Prostate gland (tissue), 2 donors: ENCODE results near the gene GLDC.

Source experiments
- POLR2AphosphoS5 ChIP-seq: sonication (generic); formaldehyde crosslinking; IDR thresholded peaks from one replicate; pipeline ENCODE4 v1.6.1; 2017; ENCODE audit warnings: antibody characterized with exemption
- TF ChIP-seq, protein P1 (sequence below), 4 experiments: fragments of 200-600 bp in 2 of 4; fragments of 450-650 bp in 2 of 4; sonication (generic) in 2 of 4; IDR thresholded peaks; 1 replicate in 3 of 4; 2 replicates in 1 of 4; pipeline ENCODE4 v1.5.1; 2016 to 2019; ENCODE audit warnings: antibody characterized with exemption in 4 of 4, mild to moderate bottlenecking in 2 of 4, moderate library complexity in 2 of 4

DNA sequence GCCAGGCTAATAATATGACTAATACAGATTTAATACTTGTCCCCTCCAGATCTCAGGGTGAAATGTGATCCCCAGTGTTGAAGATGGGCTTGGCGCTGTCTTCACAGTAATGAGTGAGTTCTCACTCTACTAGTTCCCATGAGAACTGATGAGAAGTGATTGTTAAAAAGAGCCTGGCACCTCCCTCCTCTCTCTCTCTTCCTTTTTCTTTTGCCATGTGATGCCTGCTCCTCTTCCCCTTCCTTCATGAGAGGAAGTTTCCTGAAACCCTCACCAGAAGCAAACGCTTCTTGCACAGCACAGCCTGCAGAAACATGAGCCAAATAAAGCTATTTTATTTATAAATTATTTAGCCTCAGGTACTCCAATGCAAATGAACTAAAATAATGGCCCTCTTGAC, 55.2 kb downstream of the GLDC start:
- TF ChIP-seq POLR2AphosphoS5 = no peak
- TF ChIP-seq, protein P1, sequence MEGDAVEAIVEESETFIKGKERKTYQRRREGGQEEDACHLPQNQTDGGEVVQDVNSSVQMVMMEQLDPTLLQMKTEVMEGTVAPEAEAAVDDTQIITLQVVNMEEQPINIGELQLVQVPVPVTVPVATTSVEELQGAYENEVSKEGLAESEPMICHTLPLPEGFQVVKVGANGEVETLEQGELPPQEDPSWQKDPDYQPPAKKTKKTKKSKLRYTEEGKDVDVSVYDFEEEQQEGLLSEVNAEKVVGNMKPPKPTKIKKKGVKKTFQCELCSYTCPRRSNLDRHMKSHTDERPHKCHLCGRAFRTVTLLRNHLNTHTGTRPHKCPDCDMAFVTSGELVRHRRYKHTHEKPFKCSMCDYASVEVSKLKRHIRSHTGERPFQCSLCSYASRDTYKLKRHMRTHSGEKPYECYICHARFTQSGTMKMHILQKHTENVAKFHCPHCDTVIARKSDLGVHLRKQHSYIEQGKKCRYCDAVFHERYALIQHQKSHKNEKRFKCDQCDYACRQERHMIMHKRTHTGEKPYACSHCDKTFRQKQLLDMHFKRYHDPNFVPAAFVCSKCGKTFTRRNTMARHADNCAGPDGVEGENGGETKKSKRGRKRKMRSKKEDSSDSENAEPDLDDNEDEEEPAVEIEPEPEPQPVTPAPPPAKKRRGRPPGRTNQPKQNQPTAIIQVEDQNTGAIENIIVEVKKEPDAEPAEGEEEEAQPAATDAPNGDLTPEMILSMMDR (IDR thresholded peaks at IDR 0.05) = no peak
